Fibroblast of skin of left quadriceps (primary cell): Measurements from ENCODE around the gene EXOC4.
"Not testable (repeated sequence)": the region's sequence is repeated elsewhere in the genome, so short reads cannot be mapped to it uniquely, and the experiment has no call there.

Experiments used
- DNase-seq, 2 experiments: peaks; one replicate each; pipeline ENCODE4 v3.0.0-alpha.2; 2013; ENCODE audit warnings: low read depth in 2 of 2

The EXOC4 gene

DNA sequence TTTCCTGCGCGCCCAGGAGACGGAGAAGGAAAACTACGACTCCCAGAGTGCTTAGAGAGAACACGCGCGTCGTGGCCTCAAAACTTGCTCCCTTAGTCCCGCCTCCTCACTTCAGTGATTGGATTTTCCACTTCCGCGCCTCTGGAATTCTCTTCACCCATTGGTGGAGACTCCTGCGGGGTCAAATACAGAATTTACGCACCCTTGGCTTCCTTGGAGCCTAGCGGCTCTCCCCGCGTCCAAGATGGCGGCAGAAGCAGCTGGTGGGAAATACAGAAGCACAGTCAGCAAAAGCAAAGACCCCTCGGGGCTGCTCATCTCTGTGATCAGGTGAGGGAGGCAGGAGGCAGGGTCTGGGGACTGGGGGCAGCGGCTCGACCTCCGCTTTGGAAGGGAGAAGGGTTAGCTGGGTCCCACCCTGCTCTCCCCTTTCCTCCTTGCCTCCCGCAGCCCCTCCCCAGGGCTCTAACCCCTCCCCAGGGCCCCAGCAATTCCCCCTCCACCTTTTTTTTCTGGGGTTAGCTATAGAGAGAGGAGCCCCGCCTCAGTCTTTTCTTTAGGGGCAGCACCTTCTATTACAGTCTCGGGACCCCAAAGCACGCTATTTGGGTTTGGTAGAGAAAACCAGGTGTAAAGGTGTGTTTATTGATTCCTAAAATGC lies at the start of gene EXOC4:
TSS of gene EXOC4 (plus strand) at position 221 of the 661 bp plus-strand sequence.
- DNase-seq, result peak; percentile 97

DNA sequence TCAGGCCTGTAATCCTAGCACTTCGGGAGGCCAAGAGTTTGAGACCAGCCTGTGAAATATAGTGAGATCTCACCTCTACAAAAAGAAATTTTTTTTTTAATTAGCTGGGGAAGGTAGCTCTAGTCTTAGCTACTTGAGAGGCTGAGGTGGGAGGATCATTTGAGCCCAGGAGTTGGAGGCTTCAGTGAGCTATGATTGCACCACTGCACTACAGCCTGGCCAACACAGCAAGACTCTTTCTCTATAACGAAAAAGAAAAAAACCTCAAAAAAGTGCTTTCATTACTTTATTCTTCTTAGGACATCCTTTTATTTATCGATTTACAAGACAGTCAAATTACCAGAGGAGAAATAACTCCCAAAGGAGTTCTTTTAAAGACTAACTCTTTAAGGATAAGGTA lies 49.4 kb upstream of the EXOC4 start:
- no peak for DNase-seq

DNA sequence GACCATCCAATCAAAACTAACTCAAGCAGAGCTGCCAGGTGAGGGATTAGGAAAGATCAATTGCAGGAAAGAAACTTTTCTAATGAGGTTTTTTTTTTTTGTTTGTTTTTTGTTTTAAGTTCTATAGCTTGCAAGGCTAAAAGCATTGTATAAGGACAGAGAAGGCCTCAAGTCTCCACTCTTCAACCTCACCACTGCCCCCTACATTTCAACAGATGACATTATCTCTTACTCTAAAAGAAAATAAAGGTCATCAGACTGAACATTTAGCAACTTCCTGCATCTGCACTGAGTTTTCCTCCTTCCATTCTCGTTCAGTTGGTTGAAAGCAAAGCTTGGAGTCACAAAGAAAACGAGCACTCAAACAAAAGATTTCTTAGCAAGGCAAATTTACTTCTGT lies 45.2 kb upstream of the EXOC4 start:
- no peak for DNase-seq

DNA sequence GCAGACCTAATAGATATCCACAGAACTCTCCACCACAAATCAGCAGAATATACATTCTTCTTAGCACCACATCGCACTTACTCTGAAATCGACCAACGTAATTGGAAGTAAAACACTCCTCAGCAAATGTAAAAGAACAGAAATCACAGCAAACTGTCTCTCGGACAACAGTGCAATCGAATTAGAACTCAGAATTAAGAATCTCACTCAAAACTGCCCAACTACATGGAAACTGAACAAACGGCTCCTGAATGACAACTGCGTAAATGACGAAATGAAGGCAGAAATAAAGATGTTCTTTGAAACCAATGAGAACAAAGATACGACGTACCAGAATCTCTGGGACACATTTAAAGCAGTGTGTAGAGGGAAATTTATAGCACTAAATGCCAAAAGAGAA lies 42.1 kb upstream of the EXOC4 start:
- not testable (repeated sequence) for DNase-seq

DNA sequence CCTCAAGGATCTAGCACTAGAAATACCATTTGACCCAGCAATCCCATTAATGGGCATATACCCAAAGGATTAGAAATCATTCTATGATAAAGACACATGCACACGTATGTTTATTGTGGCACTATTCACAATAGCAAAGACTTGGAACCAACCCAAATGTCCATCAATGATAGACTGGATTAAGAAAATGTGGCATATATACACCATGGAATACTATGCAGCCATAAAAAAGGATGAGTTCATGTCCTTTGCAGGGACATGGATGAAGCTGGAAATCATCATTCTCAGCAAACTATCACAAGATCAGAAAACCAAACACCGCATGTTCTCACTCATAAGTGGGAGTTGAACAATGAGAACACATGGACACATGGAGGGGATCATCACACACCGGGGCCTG lies 39.1 kb upstream of the EXOC4 start:
- DNase-seq, result not testable (repeated sequence)

DNA sequence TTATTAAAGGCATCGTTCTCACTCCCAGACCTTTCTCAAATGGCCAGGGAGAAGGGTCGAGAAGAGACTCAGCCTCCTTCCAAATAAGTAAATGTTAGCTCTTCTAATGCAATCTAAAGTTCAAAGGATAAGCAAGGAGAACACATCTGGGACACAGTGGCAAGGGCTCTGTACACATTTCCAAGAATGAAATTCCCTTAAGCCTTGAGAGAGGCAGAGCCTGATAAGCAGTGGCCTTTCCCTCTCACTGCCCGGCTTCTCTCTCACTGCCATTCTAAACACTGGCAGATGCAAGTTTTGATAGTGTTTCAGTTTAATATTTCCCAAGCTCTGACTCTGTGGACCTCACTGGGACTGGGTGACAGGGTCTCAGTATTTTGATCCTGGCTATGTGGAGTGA lies 35.1 kb upstream of the EXOC4 start:
- DNase-seq, result no peak

DNA sequence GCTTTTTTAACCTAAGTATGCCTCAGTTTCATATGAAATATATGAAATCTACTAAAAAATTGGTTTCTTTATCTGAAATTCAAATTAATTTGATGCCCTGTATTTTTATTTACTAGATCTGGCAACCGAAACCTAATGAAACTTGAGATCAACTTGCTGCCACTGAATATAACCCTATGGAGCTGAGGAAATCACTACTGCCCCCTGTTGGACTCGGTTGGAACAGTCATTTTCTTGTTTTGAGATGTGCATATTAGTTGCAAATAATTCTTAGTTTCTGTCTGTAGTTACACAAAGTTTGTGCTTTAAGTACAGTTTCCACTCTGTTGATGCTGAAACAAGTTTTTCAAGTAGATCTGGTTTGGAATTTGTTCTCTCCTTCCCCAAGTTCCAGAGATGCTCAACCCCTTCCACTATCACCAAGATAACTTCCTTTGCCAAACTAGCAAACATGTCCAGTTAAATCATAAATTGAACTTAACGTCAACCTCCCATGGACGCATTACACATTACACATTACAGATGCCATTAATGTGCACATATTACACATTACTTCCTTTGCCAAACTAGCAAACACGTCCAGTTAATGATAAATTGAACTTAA lies 22.2 kb upstream of the EXOC4 start:
- peak; percentile 22 to 29 for DNase-seq

DNA sequence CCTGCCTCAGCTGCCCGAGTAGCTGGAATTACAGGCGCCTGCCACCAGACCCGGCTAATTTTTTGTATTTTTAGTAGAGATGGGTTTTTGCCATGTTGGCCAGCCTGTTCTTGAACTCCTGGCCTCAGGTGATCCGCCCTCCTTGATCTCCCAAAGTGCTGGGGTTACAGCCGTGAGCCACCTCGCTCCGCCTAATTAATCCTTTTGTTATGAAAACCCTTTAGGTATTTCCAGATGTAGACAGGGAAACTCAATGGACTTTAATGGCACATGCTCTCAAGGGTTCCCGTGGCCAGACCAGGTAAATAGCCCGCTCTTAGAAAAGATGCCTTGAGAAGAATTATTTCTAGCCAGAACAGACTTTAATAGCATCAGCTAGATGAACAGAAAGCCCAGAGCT lies 19.7 kb upstream of the EXOC4 start:
- DNase-seq, result no peak

DNA sequence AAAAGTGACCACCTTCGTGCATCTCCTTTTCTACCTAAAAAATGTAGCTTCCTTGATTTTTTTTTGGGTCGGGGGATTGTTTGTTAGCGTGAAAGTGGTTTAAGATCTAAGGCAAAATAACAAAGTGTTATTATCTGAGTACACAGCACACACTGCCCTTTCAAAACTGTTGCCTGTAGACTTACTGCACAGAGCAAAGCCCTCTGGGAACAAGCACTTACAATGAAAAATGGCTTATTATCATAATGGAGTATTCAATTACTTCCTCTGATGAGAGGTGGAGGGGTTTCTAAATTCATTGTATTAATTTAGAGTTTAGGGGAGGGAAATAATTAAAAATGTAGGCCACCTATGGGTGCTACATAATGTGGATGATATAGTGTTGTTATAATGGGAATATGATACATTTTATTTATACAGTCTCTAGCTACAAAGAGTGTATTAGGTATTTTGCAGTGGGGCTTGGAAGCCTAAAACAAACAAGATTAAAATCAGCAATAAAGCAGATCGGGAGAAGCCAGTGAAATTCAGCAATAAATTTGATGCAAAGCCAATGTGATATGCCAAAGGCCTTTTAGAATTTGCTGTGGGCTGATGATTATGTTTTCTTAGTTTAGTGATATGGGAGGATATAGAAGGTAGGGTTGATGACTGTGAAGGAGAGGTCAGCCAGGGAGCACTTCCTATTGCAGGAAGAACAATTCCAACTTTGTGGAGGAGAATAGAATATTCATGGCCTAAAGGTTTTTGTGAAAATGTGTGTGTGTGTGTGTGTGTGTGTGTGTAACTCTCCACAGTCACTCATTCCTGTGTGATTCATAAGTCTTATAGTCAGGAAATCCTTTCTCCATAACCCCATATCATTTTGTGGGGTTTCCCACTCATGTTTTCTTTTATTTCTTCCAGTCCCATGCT lies 17.7 kb upstream of the EXOC4 start:
- DNase-seq, result no peak

DNA sequence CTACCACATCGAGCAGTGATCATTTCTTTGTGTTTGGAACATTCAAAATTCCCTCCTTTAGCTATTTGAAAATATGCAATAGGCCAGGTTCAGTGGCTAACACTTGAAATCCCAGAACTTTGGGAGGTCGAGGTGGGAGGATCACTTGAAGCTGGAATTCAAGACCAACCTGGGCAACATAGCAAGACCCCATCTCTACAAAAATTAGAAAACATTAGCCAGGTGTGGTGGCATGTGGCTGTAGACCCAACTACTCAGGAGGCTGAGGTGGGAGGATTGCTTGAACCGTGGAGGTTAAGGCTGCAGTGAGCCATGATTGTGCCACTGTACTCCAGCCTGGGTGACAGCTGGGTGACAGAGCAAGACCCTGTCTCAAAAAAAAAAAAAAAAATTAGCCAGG lies 15.3 kb upstream of the EXOC4 start:
- DNase-seq, result no peak

DNA sequence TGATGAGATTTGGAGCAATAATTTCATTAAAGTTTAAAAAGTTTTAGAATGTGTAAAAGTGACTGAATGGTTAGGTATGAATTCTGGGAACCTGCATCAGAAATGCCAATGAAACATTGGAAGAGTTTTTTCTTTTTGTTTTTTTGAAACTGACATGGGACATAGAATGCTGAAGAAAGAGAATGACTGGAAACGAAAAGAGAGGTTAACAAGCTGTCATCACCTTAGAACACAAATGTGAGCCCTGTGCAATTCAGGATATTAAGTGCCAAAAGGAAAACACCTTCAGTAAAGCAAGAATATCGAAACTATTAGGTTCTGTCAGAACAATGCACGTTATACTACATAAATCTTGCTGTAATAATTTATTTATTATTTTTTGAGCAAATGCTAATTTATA lies 12.6 kb upstream of the EXOC4 start:
- no peak for DNase-seq

DNA sequence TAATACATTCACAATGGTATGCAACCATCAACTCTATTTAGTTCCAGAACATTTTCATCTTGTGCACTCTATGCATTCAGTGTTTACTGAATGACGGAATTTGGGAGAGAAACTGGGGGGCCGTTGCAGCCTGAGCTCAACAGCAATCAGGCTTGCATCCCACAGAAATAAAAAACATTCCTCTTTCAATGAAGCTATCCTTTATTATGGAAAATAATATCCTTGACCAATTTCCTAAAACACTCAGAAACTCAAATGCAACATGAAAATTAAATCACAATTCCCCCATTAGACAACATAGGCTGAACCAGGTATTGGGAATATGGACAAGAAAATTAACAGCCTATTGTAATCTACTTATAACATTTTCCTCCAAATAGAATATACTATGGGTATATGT lies 6.3 kb upstream of the EXOC4 start:
- DNase-seq, result no peak

DNA sequence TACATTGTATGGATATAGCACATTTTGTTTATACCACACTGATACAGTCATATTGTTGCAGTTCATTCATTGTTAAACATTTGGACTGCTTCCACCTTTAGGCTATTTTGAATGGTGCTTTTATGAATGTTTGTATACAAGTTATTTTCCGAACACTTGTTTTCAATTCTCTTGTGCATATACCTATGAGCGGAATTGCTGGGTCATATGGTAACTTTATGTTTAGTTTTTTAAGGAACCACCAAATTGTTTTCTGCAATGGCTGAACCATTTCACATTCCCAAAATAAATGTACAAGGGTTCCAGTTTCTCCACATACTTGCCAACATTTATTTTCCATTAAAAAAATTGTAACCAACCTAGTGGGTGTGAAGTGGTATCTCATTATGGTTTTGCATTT lies 4.0 kb upstream of the EXOC4 start:
- DNase-seq, result no peak

DNA sequence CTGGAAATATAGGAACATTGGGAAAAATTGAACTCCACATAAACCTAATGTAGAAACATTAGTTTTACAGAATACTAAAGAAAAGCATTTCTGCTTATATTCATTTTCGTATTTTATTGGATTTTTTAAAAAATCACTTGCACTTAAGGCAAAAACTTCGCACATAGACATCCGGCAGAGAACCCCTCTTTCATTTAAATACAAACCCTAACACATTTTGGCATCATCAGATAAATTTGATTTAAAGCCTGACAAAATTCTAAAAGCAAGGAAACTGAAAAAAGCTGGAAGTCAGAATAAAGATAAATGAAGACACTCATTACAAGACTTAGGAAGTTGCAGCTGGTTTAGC lies 396 bp upstream of the EXOC4 start:
- no peak for DNase-seq

DNA sequence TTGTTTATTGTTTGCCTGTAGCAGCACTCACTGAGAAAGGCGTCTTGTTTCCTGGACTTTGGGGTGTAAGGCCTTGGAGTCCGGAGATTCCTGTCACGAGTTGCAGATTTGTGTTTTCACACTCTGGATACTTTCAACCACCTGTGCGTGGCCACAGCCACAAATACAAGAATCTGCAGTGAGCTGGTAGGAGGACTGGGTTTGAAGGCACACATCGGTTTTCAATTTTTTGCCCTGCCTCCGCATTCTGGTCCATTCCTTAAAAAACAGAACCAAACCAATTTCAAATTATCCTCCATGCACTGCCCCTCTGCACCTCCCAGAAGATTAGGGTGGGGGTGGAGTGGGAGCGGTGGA lies 619 bp downstream of the EXOC4 start:
- DNase-seq, result no peak

DNA sequence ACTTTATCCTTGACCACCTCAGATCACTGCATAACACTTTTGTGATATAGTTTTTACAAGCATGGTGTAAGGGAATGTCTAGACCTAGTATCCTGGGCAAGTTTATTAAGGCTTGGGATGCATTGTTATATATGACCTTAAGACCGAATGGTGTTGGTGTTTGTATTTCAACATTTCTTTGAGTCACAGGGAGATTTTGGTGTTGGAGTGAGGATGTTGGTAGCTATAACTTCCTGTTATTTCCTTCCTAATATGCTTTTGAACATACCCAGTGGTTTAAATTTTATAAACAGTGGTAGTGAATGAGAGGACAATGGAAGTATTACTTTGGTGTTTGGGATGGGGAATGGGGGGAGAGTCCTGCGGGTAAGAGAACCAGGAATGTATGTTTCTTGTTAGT lies 2.6 kb downstream of the EXOC4 start:
- DNase-seq, result no peak

DNA sequence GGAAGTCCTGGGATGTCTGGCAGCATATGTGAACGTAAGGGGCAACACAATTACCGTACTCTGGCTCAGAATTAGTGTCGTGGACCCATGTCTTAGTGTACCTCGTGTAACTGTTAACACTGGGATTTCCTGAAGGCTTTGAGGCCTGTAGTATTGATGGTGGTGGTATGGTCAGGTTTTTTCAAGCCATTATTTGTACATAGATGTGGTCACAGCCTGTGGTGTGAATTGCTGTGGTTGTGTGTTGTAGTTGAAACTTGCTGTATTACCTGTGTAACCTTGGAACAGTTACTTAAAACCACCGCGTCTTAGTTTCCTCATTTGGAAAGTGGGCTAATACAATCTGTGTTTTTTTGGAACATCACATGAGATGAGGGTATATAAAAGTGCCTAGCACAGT lies 5.3 kb downstream of the EXOC4 start:
- no peak for DNase-seq

DNA sequence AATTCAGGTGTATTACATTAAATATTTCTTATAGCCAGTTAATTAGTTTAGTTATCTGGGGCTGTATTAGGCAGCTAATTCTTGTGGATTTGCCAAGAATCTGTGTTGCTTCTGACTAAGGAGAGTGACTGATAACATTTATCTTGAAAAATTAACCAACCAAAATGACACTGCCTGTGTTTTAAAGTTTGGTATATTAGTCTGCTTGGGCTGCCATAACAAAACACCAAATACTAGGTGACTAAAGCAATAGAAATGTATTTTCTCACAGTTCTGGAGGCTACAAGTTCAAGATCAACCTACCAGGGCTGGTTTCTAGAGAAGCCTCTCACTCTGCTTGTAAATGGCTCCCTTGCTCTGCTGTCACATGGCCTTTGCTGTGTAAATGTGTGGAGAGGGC lies 12.9 kb downstream of the EXOC4 start:
- no peak for DNase-seq

DNA sequence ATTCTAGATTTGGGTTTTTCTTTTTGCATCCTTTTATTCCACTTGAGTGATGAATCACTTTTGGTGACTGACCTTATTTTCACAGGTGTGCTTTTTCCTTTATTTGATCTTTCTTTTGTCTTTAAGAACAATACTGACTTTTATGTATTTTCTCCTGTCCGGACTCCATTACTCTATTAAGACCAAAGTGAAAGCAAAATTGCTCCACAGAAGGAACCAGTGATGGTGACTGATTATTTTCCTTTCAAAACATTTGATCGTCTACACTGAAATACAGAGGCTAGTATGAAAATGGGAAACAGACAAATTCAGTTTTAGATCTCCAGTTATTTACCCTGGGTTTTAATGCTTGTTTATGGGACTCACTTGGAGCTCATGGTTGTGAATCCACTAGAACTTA lies 15.5 kb downstream of the EXOC4 start:
- DNase-seq, result no peak

DNA sequence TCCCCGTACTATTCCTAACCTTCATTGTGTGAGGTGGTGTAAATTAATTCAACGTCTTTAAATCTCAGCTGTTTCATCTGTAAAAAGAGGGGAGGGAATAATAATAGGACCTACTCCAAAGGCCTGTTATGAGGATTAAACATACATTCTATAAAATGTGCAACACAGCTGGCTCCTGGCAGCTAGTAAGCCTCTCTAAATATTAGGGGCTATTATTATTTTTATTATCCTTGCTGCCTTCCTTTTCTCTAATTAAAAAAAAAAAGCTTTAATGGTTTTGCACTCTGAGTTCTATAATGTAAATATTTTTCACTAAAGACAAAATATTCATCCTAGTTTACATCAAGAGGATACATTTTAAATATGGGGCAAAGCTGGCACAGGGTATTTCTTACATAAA lies 19.5 kb downstream of the EXOC4 start:
- DNase-seq, result no peak

DNA sequence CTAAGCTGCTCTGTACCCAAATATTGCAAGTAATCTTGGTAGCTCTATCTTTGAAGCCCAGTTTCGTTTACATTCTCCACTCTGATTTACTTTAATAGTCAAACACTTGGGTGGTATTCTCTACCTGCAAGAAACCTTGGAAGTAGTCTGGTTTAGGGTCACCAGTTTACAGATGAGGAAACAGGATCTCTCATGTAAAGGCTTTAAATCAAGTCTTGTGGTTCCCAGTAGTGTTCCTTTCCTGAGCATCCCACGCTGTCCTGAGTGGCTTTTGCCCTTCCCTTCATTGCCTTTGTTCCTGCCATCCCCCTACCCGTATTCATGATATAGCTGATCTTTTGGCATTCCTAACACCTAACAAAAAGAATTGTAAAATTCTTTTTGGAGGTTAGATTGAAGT lies 20.3 kb downstream of the EXOC4 start:
- no peak for DNase-seq

DNA sequence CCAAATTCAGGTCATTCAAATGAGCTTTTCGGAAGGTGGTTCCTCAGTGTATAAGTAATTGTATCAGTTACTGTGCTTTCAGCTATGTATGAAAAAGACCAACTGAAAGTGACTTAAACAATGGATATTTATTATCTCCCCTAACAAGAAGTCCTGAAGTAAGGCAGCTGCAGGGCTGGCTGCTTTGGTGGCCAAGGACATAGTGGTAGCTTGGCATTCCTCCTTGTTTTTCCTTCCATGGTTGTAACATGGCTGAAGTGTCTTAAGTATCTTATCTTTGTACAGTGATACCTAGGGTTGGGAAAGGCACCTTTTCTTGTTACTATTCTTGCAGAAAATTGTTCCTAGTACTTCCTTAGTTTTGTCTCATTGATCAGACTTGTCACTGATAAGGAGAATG lies 21.4 kb downstream of the EXOC4 start:
- DNase-seq, result no peak

DNA sequence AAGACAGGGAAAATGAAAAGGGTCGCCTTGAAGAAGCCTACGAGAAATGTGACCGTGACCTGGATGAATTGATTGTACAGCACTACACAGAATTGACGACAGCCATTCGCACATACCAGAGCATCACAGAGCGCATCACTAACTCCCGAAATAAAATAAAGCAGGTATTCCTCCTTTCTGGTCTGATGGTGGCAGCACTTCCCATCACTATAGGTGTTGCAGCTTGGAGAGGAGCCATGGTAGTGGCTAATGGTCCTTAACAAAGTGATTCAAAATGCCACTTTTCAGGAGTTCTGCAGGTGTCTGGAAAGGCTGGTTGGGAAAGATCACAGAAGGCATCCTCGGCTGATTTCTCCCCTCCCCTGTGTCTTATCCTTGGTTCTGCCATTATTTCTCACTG lies 22.1 kb downstream of the EXOC4 start:
- DNase-seq, result no peak
